ENCODE results near the gene ALOX12. TPM values are rescaled to one million over a fixed set of nuclear protein-coding genes. Genes with fewer than 3 reads are reported as not detected.

The ALOX12 gene
- total RNA-seq, 1 donor = not detected

DNA sequence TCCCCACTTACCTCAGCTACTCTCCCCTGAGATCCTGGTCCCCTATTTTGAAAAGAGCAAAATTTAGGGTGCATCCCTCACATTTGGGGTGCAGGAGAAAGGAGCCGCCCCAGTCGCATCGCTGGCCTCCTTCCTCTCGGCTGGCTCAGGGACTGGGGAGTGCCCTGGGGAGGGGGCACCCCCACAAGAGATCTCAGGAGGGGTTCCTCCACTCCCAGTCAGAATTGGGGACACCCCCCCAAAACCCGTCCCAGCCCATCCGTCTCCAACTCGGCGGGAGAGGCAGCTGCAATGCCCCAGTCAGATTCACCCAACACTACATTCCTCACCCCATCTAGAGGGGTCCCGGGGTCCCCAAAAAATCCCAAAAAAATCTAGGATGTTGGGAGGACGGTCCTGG, 23.5 kb downstream of the ALOX12 start:
- Histone ChIP-seq H3K27ac (ENCODE audit: low read depth, low read length) (peak overlapping the region; percentile 79), H3K4me3 (ENCODE audit: insufficient read depth, low read length) (peak overlapping the region; percentile 79), H3K4me2 (ENCODE audit: insufficient read depth, low read length) (peak overlapping the region; percentile 84), H3K36me3 (ENCODE audit: insufficient read depth, low read length) (peaks cover 11% of the 10 kb centered on the region), H3K79me2 (ENCODE audit: insufficient read depth, low read length) (peaks cover 17% of the 10 kb centered on the region), H2AFZ (ENCODE audit: low read length) (peak overlapping the region; percentile 97), H3K27me3 (ENCODE audit: insufficient read depth, low read length) (peaks cover 4% of the 10 kb centered on the region), H4K20me1 (ENCODE audit: insufficient read depth, low read length) (no peaks in the 10 kb centered on the region), H3K9me3 (ENCODE audit: low read depth, low read length) (no peaks in the 10 kb centered on the region), H3K4me1 (ENCODE audit: insufficient read depth, low read length) (peaks cover 53% of the 10 kb centered on the region)
- DNase-seq (ENCODE audit: insufficient read length, low spot score, missing footprints) = peak; percentile 87
- TF ChIP-seq, protein P1, sequence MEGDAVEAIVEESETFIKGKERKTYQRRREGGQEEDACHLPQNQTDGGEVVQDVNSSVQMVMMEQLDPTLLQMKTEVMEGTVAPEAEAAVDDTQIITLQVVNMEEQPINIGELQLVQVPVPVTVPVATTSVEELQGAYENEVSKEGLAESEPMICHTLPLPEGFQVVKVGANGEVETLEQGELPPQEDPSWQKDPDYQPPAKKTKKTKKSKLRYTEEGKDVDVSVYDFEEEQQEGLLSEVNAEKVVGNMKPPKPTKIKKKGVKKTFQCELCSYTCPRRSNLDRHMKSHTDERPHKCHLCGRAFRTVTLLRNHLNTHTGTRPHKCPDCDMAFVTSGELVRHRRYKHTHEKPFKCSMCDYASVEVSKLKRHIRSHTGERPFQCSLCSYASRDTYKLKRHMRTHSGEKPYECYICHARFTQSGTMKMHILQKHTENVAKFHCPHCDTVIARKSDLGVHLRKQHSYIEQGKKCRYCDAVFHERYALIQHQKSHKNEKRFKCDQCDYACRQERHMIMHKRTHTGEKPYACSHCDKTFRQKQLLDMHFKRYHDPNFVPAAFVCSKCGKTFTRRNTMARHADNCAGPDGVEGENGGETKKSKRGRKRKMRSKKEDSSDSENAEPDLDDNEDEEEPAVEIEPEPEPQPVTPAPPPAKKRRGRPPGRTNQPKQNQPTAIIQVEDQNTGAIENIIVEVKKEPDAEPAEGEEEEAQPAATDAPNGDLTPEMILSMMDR (IDR thresholded peaks at IDR 0.05; ENCODE audit: extremely low read depth, low read depth, low read length) = no peak

DNA sequence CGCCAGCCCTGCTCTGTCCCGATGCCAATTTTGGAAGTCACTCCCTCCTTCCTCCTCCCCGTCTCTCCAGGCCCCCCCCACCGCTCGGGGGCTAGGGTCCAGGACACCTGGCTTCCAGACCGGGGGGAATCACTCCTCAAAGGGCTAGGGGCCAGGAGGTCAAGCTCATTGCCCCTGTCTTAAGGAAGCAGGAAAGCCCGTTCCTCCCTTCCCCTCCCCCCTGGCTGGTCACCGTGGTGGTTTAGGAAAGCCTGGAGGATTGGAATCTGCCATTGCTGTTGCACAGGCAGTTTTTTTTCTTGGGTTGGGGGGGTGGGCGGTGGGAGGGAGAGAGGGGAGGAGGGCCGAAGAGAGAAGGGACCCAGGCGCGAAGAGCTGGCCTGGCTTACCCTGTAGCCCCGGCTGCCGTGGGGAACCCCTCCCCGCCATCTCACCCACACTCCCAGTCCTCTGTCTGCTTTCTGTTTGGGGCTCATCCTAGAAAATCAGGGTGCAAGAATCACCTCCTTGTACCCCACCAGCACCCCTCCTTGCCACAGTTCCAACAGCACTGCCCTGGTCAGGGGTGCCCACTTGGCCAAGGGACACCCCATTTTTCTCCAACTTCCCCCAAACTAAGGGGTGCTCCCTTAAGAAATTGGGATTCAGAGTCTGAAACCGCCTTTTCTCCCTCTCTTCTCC, 24.1 kb downstream of the ALOX12 start:
- peaks cover 53% of the 10 kb centered on the region for H3K4me1 ChIP-seq (ENCODE audit: insufficient read depth, low read length)
- peak; percentile 93 for DNase-seq (ENCODE audit: insufficient read length, low spot score, missing footprints)
- peak overlapping the region; percentile 79 for H3K27ac ChIP-seq (ENCODE audit: low read depth, low read length)
- H3K27me3 ChIP-seq (ENCODE audit: insufficient read depth, low read length) = peaks cover 4% of the 10 kb centered on the region
- H3K9me3 ChIP-seq (ENCODE audit: low read depth, low read length) = no peaks in the 10 kb centered on the region
- H3K79me2 ChIP-seq (ENCODE audit: insufficient read depth, low read length) = peaks cover 17% of the 10 kb centered on the region
- peaks cover 11% of the 10 kb centered on the region for H3K36me3 ChIP-seq (ENCODE audit: insufficient read depth, low read length)
- H2AFZ ChIP-seq (ENCODE audit: low read length) = peak overlapping the region; percentile 97
- TF ChIP-seq, protein P1 (IDR thresholded peaks at IDR 0.05; ENCODE audit: extremely low read depth, low read depth, low read length) = no peak
- H3K4me3 ChIP-seq (ENCODE audit: insufficient read depth, low read length) = peak overlapping the region; percentile 79
- H3K4me2 ChIP-seq (ENCODE audit: insufficient read depth, low read length) = peak overlapping the region; percentile 84
- H4K20me1 ChIP-seq (ENCODE audit: insufficient read depth, low read length) = no peaks in the 10 kb centered on the region

DNA sequence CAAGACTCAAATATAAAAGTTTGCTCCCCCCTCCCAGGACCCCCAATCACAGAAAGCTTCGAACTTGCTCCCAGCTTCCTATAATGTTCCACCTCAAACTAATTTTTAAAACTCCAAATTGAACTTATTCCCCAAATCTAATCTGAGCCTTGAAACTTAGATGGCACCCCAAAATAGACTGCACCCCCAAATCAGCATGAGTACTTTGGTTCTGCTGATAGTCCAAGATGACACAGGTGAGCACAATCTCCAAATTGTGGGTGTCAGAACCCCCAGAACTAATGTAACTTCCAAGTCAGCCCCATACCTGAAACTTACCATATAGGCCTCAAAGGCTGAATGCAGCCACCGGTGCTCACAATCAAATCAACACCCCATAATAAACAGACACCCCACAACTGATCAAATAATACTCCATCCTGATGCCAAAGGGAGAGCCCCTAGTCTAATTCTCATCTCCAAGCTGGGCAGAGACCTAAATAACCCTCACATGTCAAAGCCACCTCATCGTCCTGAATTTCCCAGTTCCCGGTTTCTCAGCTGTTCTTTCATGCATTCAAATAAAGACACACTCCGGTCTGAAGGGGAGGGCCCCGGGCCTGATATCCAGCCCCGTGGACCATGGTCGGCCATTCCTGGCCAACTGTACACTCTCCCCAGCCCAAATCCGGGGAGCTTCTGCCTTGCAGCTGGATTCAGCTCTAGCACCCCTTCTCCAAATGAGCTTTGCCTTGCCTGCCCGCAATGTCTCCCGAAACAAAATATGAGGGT, 25.2 kb downstream of the ALOX12 start:
- Histone ChIP-seq H3K9me3 (ENCODE audit: low read depth, low read length) (no peaks in the 10 kb centered on the region), H3K4me1 (ENCODE audit: insufficient read depth, low read length) (peaks cover 42% of the 10 kb centered on the region), H4K20me1 (ENCODE audit: insufficient read depth, low read length) (no peaks in the 10 kb centered on the region), H2AFZ (ENCODE audit: low read length) (peak overlapping the region; percentile 85), H3K4me2 (ENCODE audit: insufficient read depth, low read length) (peak overlapping the region; percentile 76), H3K4me3 (ENCODE audit: insufficient read depth, low read length) (no peak overlapping the region), H3K79me2 (ENCODE audit: insufficient read depth, low read length) (peaks cover 16% of the 10 kb centered on the region), H3K27me3 (ENCODE audit: insufficient read depth, low read length) (peaks cover 4% of the 10 kb centered on the region), H3K27ac (ENCODE audit: low read depth, low read length) (no peak overlapping the region), H3K36me3 (ENCODE audit: insufficient read depth, low read length) (peaks cover 11% of the 10 kb centered on the region)
- DNase-seq (ENCODE audit: insufficient read length, low spot score, missing footprints) = no peak
- TF ChIP-seq, protein P1 (IDR thresholded peaks at IDR 0.05; ENCODE audit: extremely low read depth, low read depth, low read length) = no peak
